22Rv1 (cell line): ENCODE data around the gene OLFM2.
A peak's percentile ranks its signal among the peaks of the same experiment; 100 is the strongest.

Experiments used
- H3K27ac ChIP-seq: fragments of 450-650 bp; 2 replicates; pipeline ENCODE4 v1.5.1; 2017
- ZFX ChIP-seq: fragments of 450-650 bp; IDR thresholded peaks from 2 replicates; pipeline ENCODE4 v1.6.1; 2017; ENCODE audit warnings: antibody characterized with exemption, borderline replicate concordance
- TF ChIP-seq, protein P1 (sequence below): fragments of 450-650 bp; IDR thresholded peaks from 2 replicates; pipeline ENCODE4 v1.5.1; 2017; ENCODE audit warnings: mild to moderate bottlenecking

OLFM2 gene

DNA sequence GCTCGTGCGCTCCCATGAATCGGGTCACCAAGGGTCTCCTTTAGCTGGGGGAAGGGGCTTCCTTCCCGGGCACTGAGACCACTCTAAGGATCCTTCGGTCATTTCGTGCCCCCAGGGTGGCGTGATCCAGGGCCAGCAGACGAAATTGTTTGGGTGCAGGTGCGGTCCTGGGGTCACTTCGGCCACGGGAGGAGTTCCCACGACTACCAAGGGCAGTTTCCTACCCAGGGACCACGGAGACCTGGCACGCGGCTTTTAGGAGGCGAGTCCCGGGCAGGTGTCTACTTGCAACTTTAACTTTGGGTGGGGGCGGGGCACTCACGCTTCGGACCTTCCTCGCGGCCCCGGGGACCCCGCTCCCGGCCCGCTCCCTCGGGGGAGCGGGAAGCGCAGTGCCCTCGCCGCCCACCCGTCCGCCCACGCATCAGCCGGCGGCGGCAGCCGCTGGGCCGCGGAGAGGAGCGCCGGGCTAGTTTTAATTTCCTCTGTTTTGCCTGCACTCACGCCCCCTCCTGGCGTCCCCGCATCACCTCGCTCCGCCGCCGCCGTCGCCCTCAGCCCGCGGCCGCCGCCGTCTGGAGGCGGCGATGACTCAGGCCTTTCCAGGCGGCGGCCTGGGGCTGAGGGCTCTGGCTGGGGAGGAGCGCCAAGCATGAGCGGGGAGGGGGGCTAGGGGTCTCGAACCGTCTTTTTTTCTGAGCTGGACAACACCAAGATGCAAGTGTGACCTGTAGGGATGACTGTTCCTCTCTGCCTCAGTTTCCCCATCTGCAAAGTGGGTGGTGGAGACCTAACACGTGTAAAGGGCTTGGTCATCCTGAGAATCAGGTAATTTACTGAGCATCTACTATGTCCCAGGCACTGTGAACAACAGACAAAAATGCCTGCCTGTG lies 21.8 kb downstream of the OLFM2 start:
- TF ChIP-seq ZFX = no peak
- TF ChIP-seq, protein P1, sequence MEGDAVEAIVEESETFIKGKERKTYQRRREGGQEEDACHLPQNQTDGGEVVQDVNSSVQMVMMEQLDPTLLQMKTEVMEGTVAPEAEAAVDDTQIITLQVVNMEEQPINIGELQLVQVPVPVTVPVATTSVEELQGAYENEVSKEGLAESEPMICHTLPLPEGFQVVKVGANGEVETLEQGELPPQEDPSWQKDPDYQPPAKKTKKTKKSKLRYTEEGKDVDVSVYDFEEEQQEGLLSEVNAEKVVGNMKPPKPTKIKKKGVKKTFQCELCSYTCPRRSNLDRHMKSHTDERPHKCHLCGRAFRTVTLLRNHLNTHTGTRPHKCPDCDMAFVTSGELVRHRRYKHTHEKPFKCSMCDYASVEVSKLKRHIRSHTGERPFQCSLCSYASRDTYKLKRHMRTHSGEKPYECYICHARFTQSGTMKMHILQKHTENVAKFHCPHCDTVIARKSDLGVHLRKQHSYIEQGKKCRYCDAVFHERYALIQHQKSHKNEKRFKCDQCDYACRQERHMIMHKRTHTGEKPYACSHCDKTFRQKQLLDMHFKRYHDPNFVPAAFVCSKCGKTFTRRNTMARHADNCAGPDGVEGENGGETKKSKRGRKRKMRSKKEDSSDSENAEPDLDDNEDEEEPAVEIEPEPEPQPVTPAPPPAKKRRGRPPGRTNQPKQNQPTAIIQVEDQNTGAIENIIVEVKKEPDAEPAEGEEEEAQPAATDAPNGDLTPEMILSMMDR = peak; percentile 91
- H3K27ac ChIP-seq = peak overlapping the region; percentile 22; the same call in 1 of the 2 replicates

DNA sequence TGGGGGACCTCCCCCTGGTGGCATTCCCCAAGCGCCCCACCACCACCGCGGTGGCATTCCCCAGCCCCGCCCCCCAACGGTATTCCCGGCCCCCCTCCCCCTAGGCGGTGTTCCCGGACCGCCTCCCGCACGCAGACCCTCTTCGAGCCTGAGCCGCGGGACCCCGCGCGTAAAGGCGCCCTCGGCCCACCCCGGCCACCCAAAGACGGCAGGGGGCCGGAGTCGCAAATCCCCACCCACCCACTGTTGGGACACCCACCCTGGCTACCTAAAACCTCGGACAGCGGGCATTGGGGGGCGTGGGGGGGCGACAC lies 22.4 kb downstream of the OLFM2 start:
- no peak for TF ChIP-seq ZFX
- TF ChIP-seq, protein P1 = no peak
- no peak overlapping the region for H3K27ac ChIP-seq

DNA sequence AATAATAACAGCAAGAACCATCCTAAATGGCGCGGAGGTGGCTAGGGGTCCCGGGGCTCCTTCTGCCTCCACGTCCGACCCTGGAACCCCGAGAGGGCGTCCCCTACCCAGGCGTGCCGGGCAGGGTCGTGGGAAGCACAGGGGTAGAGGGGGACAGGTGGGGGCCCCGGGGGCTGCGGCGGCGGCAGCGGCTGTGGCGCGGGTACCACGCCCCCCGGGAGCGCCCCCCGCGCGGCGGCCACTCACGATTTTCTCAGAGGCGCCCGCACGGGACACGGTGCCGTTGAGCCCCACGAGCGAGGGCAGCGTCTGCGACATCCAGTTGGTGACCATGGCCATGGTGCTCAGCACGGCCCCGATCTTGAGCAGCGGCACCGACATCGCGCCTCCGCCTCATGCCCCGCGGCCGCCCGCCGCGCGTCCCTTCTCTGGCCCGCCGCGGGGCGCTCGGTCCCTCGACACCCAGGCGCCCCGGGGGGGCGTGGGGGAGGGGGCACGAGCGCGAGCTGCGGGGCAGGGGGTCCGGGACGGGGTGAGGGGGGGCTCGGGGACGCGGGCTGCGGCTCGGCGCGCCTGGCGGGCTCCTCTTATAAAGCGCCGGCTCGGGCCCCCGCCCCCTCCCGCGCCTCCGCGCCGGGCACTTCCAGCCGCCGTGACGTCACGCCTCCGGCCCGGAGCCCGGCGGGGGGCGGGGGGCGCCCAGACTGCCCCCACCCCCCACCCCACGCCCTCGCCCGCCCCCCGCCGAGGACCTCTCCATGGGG lies 22.9 kb downstream of the OLFM2 start:
- no peak for TF ChIP-seq ZFX
- TF ChIP-seq, protein P1 = no peak
- H3K27ac ChIP-seq = no peak overlapping the region

DNA sequence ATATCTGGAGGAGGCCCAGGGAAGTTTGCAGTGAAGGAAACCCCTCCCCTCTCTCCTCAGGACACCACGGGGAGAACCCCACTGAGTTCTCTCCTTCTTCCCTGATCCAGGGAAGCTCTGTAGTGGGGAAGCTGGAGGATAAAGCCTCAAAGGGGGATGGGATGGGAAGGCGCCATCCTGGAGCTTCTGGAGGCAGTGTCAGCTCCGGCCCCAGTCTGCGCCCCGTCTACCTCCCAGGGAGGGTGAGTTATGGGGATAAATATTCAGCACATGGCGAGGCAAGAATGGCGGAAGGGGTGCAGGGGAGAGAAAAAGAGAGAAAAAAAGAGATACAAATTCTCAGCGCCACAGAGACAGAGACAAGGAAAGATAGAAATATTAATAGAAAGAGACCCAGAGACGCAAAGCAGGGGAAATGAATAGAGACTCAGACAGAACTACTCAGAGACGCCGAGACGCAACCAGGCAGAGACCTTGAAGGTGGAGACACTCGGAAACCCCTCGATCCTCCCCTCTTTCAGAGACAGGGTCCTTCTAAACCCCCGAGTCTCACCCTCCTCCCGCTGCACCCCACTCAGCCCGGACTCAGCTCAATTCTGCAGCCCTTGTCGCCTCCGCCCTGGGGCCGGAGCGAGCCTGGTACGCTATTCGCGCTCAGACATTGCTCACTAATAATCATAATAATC lies 23.6 kb downstream of the OLFM2 start:
- H3K27ac ChIP-seq = no peak overlapping the region
- TF ChIP-seq, protein P1 = no peak
- TF ChIP-seq ZFX = no peak

DNA sequence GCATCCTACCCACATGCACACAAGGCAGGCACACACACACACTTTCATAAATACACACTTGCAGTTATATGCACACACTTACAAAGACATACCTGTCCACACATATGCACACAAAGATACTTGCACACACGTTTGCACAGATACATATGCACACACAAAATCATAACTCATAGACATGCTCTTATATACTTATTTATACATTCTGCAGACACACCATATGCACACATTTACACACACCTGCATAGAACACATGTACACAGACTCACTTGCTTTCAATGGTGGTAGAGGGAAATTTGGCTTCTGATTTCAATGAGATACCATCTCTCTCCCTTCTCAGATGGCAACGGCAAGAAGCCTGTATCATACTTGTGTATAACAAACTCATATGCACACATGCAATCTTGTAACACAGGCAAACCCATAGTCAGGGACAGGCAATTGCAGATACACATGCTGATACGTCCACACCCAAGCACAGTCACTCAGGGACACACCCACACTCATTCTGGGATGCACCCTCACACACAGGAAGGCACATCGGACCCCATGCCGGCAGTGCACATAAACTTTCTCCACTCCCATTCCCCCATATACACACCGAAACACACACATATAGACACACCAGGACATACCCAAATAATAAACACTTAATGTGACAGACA lies 24.7 kb downstream of the OLFM2 start:
- no peak overlapping the region for H3K27ac ChIP-seq
- TF ChIP-seq, protein P1 = no peak
- no peak for TF ChIP-seq ZFX

DNA sequence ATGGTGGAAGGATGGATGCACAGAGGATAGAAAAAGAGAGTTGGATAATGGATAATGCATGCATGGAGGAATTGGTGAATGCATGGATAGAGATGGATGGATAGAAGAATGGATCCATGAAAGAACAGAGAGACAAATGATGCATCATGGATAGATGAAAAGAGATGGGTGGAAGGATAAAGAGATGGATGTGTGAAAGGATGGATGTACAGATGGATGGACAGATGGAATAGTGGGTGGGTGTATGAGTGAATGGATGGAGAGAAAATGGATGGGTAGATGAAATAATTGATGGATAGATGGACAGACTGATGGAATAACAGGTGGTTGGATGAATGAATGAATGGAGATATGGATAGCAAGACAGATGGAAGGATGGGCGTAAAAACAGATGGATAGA lies 25.7 kb downstream of the OLFM2 start:
- H3K27ac ChIP-seq = no peak overlapping the region
- TF ChIP-seq ZFX = no peak

DNA sequence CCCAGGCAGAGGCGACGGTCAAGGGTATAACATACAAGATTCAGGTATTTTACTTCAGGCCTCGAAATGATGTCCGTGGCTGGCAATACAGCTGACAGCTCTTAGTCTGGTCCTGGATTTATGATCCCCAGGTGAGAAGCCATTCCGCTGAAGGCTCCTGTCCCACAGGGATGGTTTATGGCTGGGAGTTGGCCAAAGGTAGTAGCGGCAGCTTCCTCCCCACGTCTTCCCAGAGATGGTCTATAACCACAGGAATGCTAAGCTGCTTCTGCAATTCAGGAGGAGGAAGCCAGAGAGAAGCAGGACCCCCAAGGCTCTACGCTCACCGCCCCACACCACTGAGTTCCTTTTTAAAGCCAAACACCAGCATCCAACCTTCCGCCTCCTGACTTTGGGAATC lies 27.1 kb downstream of the OLFM2 start:
- no peak for TF ChIP-seq ZFX
- TF ChIP-seq, protein P1 = no peak
- H3K27ac ChIP-seq = no peak overlapping the region
